B cell (primary cell): ENCODE measurements around the gene ZNF746.

Experiments
- CTCF ChIP-seq: fragments of 200-600 bp; IDR thresholded peaks from one replicate; pipeline ENCODE4 v1.8.0; 2022; ENCODE audit warnings: antibody characterized with exemption, mild to moderate bottlenecking
- EZH2 ChIP-seq: IDR thresholded peaks from 2 replicates; pipeline ENCODE4 v1.6.1; 2012; ENCODE audit warnings: borderline replicate concordance, low read depth, mild to moderate bottlenecking, moderate library complexity, low read length; ENCODE audit not compliant: insufficient read depth, poor library complexity, severe bottlenecking

GRCh38 chr7:149460493-149461277 lies 36.9 kb downstream of the ZNF746 start, which contains the start of gene ZNF777:
- TF ChIP-seq CTCF, result peak; percentile 43
- no peak for TF ChIP-seq EZH2
